Stromal cell of bone marrow (primary cell): ENCODE measurements around the gene CERS1.

Source experiments
- DNase-seq: peaks from one replicate; pipeline ENCODE4 v3.0.0-alpha.2; 2012; ENCODE audit warnings: low read depth

CERS1 gene

GRCh38 chr19:18898607-18899408, 2.9 kb upstream of the CERS1 start:
- no peak for DNase-seq

GRCh38 chr19:18898081-18898606, 2.2 kb upstream of the CERS1 start:
- no peak for DNase-seq

GRCh38 chr19:18897094-18898029, 1.4 kb upstream of the CERS1 start:
- DNase-seq, result no peak

- DNase-seq, result no peak
Measured at GRCh38 chr19:18896421-18896841, 473 bp upstream of the CERS1 start.

- no peak for DNase-seq
Measured at GRCh38 chr19:18895038-18895823, 727 bp downstream of the CERS1 start.

GRCh38 chr19:18894254-18895037, 1.5 kb downstream of the CERS1 start:
- no peak for DNase-seq

GRCh38 chr19:18893587-18894253, 2.2 kb downstream of the CERS1 start:
- no peak for DNase-seq

- no peak for DNase-seq
Measured at GRCh38 chr19:18889949-18890745, 5.8 kb downstream of the CERS1 start.

GRCh38 chr19:18886972-18887371, 9.0 kb downstream of the CERS1 start:
- DNase-seq, result no peak

- DNase-seq, result no peak
Measured at GRCh38 chr19:18883526-18884304, 12.2 kb downstream of the CERS1 start.

- DNase-seq, result no peak
Measured at GRCh38 chr19:18881491-18881890, 14.5 kb downstream of the CERS1 start.

GRCh38 chr19:18879579-18880373, 16.2 kb downstream of the CERS1 start:
- DNase-seq, result no peak

- DNase-seq, result no peak
Measured at GRCh38 chr19:18878858-18879578, 16.9 kb downstream of the CERS1 start.

GRCh38 chr19:18878058-18878797, 17.7 kb downstream of the CERS1 start:
- DNase-seq, result no peak

- DNase-seq, result no peak
Measured at GRCh38 chr19:18876865-18877264, 19.1 kb downstream of the CERS1 start.

GRCh38 chr19:18875726-18876125, 20.2 kb downstream of the CERS1 start:
- no peak for DNase-seq

GRCh38 chr19:18871543-18871942, 24.4 kb downstream of the CERS1 start:
- no peak for DNase-seq
